ENCODE measurements around the gene ARIH1. TPM values are rescaled to one million over a fixed set of nuclear protein-coding genes. Genes with fewer than 3 reads are reported as not detected.
A peak's percentile ranks its signal among the peaks of the same experiment; 100 is the strongest.

The ARIH1 gene
- total and polyA plus RNA-seq, 10 of the 15 experiments (the other 5 are each of a cell fraction or from before 2014, with no cell fraction given), result 14.7 to 99.5 (median 26.5) TPM

DNA sequence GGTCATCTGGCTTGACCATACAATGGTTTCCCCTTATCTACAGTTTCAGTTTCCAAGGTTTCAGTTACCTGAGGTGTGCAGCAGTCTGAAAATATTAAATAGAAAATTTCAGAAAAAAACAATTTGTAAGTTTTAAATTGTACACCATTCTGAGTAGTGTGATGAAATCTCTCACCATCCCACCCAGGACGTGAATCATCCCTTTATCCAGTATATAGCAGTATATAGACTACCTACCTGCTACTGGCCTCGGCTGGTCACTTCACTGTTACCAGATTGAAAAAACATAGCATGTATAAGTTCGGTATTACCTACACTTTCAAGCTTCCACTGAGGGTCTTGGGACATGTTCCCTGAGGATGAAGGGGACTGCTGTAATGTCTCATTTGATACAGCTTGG is 12.0 kb downstream of the ARIH1 start:
- 97% methylated on average over 3 of the region's 3 CpGs for WGBS (ENCODE audit: insufficient coverage, insufficient replicate concordance, low lambda C conversion rate, missing lambda C conversion rate)
- CTCF ChIA-PET, result interaction anchor here (0.7 to 2.4 kb wide), 3 partner anchors 9 to 30 kb away, joined by 3 to 9 read pairs (median 5); partner anchors contain the start of gene ARIH1
- Histone ChIP-seq H3K4me2 (ENCODE audit: control insufficient read depth, insufficient read depth) (no peak overlapping the region), H3K4me3 (no peak overlapping the region), H4K20me1 (ENCODE audit: control insufficient read depth, insufficient read depth) (0 out of 2 replicates have a peak, but pooled peaks cover 2% of the 10 kb centered on the region), H3K27ac (ENCODE audit: control insufficient read depth, insufficient read depth) (no peak overlapping the region), H3K36me3 (ENCODE audit: control insufficient read depth in 2 of 2, insufficient read depth in 2 of 2, low read length in 1 of 2) (peaks cover 2 to 8% of the 10 kb centered on the region in 2 experiments; a peak in 3 of 4 replicates), H3K9ac (ENCODE audit: control insufficient read depth, insufficient read depth, low read length) (no peak overlapping the region), H3K9me3 (replicated peaks; ENCODE audit: control insufficient read depth, insufficient read depth, low read length) (no peaks in the 10 kb centered on the region; the same call in 2 of the 3 replicates), H3K27me3 (replicated peaks in 1 of 2; ENCODE audit: control insufficient read depth in 2 of 2, insufficient read depth in 2 of 2, low read length in 1 of 2) (no peaks in the 10 kb centered on the region), H2AFZ (ENCODE audit: control insufficient read depth, low read depth, low read length) (no peak overlapping the region), H3K79me2 (ENCODE audit: control insufficient read depth, insufficient read depth, low read length) (peaks cover 82% of the 10 kb centered on the region), H3K4me1 (ENCODE audit: control insufficient read depth, insufficient read depth, low read length) (peaks cover 3% of the 10 kb centered on the region; the same call in 1 of the 2 replicates)
- no peak for TF ChIP-seq TAF1 (IDR thresholded peaks at IDR 0.05; ENCODE audit: borderline replicate concordance, low read depth, low read length)
- TF ChIP-seq, protein P1, sequence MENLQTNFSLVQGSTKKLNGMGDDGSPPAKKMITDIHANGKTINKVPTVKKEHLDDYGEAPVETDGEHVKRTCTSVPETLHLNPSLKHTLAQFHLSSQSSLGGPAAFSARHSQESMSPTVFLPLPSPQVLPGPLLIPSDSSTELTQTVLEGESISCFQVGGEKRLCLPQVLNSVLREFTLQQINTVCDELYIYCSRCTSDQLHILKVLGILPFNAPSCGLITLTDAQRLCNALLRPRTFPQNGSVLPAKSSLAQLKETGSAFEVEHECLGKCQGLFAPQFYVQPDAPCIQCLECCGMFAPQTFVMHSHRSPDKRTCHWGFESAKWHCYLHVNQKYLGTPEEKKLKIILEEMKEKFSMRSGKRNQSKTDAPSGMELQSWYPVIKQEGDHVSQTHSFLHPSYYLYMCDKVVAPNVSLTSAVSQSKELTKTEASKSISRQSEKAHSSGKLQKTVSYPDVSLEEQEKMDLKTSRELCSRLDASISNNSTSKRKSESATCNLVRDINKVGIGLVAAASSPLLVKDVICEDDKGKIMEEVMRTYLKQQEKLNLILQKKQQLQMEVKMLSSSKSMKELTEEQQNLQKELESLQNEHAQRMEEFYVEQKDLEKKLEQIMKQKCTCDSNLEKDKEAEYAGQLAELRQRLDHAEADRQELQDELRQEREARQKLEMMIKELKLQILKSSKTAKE (IDR thresholded peaks at IDR 0.05; ENCODE audit: low read depth, poor library complexity, severe bottlenecking), result no peak
- no peak for TF ChIP-seq HCFC1 (IDR thresholded peaks at IDR 0.05; ENCODE audit: low read length)
- no peak for TF ChIP-seq ZSCAN29 (IDR thresholded peaks at IDR 0.05)
- no peak for TF ChIP-seq RAD51 (IDR thresholded peaks at IDR 0.05)
- TF ChIP-seq MEF2B (IDR thresholded peaks at IDR 0.05; ENCODE audit: partially characterized antibody, poor library complexity, severe bottlenecking), result no peak
- SMC1A ChIA-PET (ENCODE audit: uncharacterized antibody, unreplicated experiment), result interaction anchor here (0.8 to 1.5 kb wide), 3 partner anchors 9 to 21 kb away, joined by 4 to 6 read pairs (median 4); no protein-coding TSS in a partner anchor
- RAD21 ChIA-PET (ENCODE audit: unreplicated experiment), result no interaction called here
- in situ Hi-C loops (cut with MboI), result no loop called here
- intact Hi-C loops (cut with micrococcal nuclease; ENCODE audit: unreplicated experiment), result no loop called here
- POLR2A ChIA-PET, result interaction anchor here (1.4 kb wide), 1 partner anchor 11 kb away, joined by 4 read pairs; no protein-coding TSS in a partner anchor
- FAIRE-seq, result no peak
- peak; percentile 13; the same call in 1 of the 3 replicates for ATAC-seq
- no TSS peak for BruUV-seq (replicated peaks)
- DNase-seq (ENCODE audit: low read depth, low spot score), result no peak

Measured in GM12878 (cell line).